Measurements from ENCODE around the gene CSPG5.

CSPG5 gene

GRCh38 chr3:47541583-47542108, 37.0 kb downstream of the CSPG5 start:
- Mint-ChIP-seq H3K27me3 (peaks cover 3% of the 10 kb centered on the region), H3K27ac (no peak overlapping the region)
- intact Hi-C loops (cut with micrococcal nuclease) = no loop called here

DNA sequence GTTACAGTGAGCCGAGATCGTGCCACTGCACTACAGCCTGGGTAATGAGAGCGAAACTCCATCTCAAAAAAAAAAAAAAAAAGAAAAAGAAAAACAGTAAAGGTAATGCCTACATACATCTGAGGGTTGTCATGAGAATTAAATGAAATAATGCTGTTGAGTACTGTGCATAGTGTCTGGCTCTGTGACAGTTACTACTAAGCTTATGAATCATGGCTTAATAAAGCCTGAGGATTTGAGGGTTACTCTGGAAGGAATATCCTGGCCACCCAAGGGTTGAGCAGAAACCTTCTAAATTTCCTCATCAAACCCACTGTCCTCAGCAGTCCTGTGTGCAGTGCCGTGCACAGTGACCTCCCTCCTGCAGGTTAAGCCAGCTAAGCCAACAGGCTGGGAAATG, 38.4 kb downstream of the CSPG5 start:
- Mint-ChIP-seq H3K27me3 (peaks cover 3% of the 10 kb centered on the region), H3K4me3 (no peak overlapping the region), H3K27ac (no peak overlapping the region), H3K36me3 (ENCODE audit: low read depth) (no peaks in the 10 kb centered on the region), H3K9me3 (no peaks in the 10 kb centered on the region), H3K4me1 (ENCODE audit: low read depth) (peaks cover 5% of the 10 kb centered on the region)
- intact Hi-C loops (cut with micrococcal nuclease) = no loop called here

More at GRCh38 chr3:47541583-47542108, 37.0 kb downstream of the CSPG5 start:
- H3K36me3 Mint-ChIP-seq (ENCODE audit: low read depth) = no peaks in the 10 kb centered on the region
- H3K4me1 Mint-ChIP-seq (ENCODE audit: low read depth) = no peaks in the 10 kb centered on the region
- no peaks in the 10 kb centered on the region for H3K9me3 Mint-ChIP-seq
- no peak overlapping the region for H3K4me3 Mint-ChIP-seq

GRCh38 chr3:47536967-47537366, 41.7 kb downstream of the CSPG5 start:
- Mint-ChIP-seq H3K36me3 (ENCODE audit: low read depth) (no peaks in the 10 kb centered on the region), H3K27ac (no peak overlapping the region), H3K27me3 (peaks cover 4% of the 10 kb centered on the region), H3K4me1 (ENCODE audit: low read depth) (peaks cover 5% of the 10 kb centered on the region), H3K9me3 (no peaks in the 10 kb centered on the region), H3K4me3 (no peak overlapping the region)
- intact Hi-C loops (cut with micrococcal nuclease) = no loop called here

- Mint-ChIP-seq H3K27ac (no peak overlapping the region), H3K27me3 (peaks cover 2% of the 10 kb centered on the region), H3K4me1 (ENCODE audit: low read depth) (peaks cover 5% of the 10 kb centered on the region), H3K4me3 (no peak overlapping the region), H3K36me3 (ENCODE audit: low read depth) (no peaks in the 10 kb centered on the region), H3K9me3 (no peaks in the 10 kb centered on the region)
- intact Hi-C loops (cut with micrococcal nuclease) = no loop called here
Measured at GRCh38 chr3:47536221-47536891, 42.3 kb downstream of the CSPG5 start.

DNA sequence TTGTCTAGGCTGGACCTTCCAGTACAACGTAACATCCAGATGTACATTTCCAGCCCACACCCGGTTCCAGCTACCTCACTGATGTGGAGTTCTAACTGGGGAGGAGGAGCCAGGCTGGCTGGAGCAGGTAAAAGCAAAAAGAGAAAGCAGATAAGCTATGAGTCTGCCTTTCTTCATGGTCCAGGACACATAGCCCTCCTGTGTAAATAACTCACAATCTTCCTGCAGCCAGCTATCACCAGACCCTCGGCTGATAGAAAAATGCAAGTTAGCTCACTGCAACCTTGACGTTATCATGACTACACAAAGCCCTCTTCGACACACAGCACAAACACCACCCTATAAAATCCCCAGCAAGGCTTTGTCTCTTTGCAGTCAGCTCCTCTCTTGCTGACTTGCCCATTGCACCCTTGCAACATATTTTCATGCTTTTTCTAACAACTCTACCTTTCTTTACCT, 44.6 kb downstream of the CSPG5 start:
- H3K36me3 Mint-ChIP-seq (ENCODE audit: low read depth) = no peaks in the 10 kb centered on the region
- H3K9me3 Mint-ChIP-seq = no peaks in the 10 kb centered on the region
- intact Hi-C loops (cut with micrococcal nuclease) = no loop called here
- no peak overlapping the region for H3K4me3 Mint-ChIP-seq
- H3K27ac Mint-ChIP-seq = no peak overlapping the region
- H3K27me3 Mint-ChIP-seq = peaks cover 2% of the 10 kb centered on the region
- H3K4me1 Mint-ChIP-seq (ENCODE audit: low read depth) = peaks cover 5% of the 10 kb centered on the region

DNA sequence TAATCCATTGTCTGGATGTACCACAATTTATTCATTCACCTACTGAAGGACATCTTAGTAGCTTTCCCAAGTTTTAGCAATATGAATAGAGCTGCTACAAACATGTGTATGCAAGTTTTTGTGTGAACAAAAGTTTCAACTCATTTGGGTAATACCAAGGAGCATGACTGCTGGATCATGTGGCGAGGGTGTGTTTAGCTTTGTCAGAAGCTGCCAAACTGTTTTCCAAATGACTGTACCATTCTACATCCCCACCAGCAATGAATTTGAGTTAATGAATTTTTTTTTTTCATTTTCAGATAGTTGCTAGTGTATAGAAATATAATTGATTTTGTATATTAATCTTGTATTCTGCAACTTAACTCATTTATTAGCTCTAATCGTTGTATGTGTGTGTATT, 45.2 kb downstream of the CSPG5 start:
- H3K9me3 Mint-ChIP-seq = no peaks in the 10 kb centered on the region

DNA sequence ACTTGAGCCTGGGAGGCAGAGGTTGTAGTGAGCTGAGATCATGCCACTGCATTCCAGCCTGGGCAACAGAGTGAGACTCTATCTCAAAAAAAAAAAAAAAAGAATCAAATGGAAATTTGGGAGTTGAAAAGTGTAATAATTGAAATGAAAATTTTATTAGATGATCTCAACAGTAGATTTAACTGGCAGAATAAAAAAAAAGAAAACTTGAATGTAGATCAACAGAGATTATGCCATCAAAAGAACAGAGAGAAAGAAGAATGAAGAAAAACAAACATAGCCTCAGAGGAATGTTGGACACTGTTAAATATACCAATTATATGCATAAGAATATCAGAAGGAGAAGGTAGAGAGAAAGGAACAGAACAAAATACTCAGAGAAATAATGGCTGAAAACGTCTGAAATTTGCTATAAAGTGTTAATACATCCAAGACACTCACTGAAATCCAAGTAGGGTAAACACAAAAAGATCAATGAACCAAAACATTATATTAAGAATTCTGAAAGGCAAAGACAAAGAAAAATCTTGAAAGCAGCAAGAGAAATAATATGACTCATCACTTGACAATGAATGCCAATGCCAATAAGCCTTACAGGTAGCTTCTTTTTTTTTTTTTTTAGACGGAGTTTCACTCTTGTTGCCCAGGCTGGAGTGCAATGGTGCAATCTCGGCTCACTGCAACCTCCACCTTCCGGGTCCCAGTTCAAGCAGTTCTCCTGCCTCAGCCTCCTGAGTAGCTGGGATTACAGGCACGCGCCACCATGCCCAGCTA, 50.5 kb downstream of the CSPG5 start:
- peaks cover 8% of the 10 kb centered on the region for H3K9me3 Mint-ChIP-seq
- intact Hi-C loops (cut with micrococcal nuclease) = no loop called here
- H3K4me3 Mint-ChIP-seq = no peak overlapping the region
- no peak overlapping the region for H3K27ac Mint-ChIP-seq
- H3K4me1 Mint-ChIP-seq (ENCODE audit: low read depth) = no peaks in the 10 kb centered on the region
- H3K36me3 Mint-ChIP-seq (ENCODE audit: low read depth) = no peaks in the 10 kb centered on the region
- peaks cover 2% of the 10 kb centered on the region for H3K27me3 Mint-ChIP-seq

More for the DNA sequence above, 45.2 kb downstream of the CSPG5 start:
- intact Hi-C loops (cut with micrococcal nuclease) = no loop called here
- Mint-ChIP-seq H3K4me3 (no peak overlapping the region), H3K4me1 (ENCODE audit: low read depth) (peaks cover 5% of the 10 kb centered on the region), H3K36me3 (ENCODE audit: low read depth) (no peaks in the 10 kb centered on the region), H3K27me3 (peaks cover 2% of the 10 kb centered on the region), H3K27ac (no peak overlapping the region)

DNA sequence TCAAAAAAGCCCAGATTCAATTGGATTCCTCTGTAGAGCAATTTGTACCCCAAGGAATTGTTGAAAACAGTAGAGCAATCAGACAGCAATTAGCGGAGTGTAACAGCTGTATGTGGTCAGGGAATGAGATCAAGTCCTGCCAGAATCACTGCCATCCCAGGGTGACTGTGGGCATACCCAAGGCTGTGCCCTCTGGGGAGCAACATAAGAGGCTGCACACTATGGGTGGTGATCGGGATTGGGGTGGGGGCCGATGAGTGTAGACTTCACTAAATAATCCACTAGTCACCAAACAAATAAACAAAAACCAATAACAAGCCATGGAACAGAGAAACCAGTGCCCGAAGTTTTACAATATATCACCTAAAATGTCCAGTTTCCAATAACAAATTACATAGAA, 53.0 kb downstream of the CSPG5 start:
- Mint-ChIP-seq H3K4me3 (no peak overlapping the region), H3K4me1 (ENCODE audit: low read depth) (peaks cover 8% of the 10 kb centered on the region), H3K36me3 (ENCODE audit: low read depth) (no peaks in the 10 kb centered on the region), H3K9me3 (peaks cover 8% of the 10 kb centered on the region), H3K27me3 (no peaks in the 10 kb centered on the region), H3K27ac (no peak overlapping the region)
- intact Hi-C loops (cut with micrococcal nuclease) = no loop called here

- intact Hi-C loops (cut with micrococcal nuclease) = loop anchor here (5.0 kb wide), 1 partner anchor 279 kb away; the partner anchor contains the start of gene DHX30
- Mint-ChIP-seq H3K4me3 (no peak overlapping the region), H3K36me3 (ENCODE audit: low read depth) (no peaks in the 10 kb centered on the region), H3K27ac (no peak overlapping the region), H3K9me3 (peaks cover 8% of the 10 kb centered on the region), H3K27me3 (no peaks in the 10 kb centered on the region), H3K4me1 (ENCODE audit: low read depth) (peaks cover 8% of the 10 kb centered on the region)
Measured at GRCh38 chr3:47523310-47524073, 55.2 kb downstream of the CSPG5 start.

- Mint-ChIP-seq H3K27me3 (no peaks in the 10 kb centered on the region), H3K36me3 (ENCODE audit: low read depth) (no peaks in the 10 kb centered on the region), H3K4me3 (no peak overlapping the region), H3K4me1 (ENCODE audit: low read depth) (peaks cover 8% of the 10 kb centered on the region), H3K27ac (no peak overlapping the region), H3K9me3 (no peaks in the 10 kb centered on the region)
- intact Hi-C loops (cut with micrococcal nuclease) = loop anchor here (5.0 kb wide), 1 partner anchor 280 kb away; the partner anchor contains the start of gene DHX30
Measured at GRCh38 chr3:47522082-47522987, 56.3 kb downstream of the CSPG5 start.

DNA sequence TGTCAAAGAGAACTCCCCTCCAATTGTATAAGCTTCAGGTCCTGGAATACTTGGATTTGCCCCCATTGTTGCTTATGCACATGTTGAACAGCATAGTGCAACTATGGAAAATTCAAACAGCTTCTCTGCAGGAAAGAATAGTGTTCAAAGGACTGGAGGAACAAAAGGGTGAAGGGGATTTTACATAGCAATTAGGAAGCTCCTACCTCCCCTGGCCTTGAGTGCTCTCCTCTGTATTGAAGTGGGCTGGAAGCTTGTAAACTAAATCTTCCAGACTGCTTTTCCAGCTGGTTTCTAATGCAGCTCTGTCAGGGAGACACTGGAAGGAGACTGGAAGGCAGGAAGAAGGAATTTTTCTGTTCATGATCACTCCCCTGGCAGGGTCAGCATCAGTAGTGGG, 57.9 kb downstream of the CSPG5 start:
- intact Hi-C loops (cut with micrococcal nuclease) = loop anchor here (5.0 kb wide), 1 partner anchor 282 kb away; the partner anchor contains the start of gene DHX30
- Mint-ChIP-seq H3K27ac (no peak overlapping the region), H3K4me3 (no peak overlapping the region), H3K4me1 (ENCODE audit: low read depth) (peaks cover 8% of the 10 kb centered on the region), H3K27me3 (no peaks in the 10 kb centered on the region), H3K36me3 (ENCODE audit: low read depth) (no peaks in the 10 kb centered on the region), H3K9me3 (no peaks in the 10 kb centered on the region)

DNA sequence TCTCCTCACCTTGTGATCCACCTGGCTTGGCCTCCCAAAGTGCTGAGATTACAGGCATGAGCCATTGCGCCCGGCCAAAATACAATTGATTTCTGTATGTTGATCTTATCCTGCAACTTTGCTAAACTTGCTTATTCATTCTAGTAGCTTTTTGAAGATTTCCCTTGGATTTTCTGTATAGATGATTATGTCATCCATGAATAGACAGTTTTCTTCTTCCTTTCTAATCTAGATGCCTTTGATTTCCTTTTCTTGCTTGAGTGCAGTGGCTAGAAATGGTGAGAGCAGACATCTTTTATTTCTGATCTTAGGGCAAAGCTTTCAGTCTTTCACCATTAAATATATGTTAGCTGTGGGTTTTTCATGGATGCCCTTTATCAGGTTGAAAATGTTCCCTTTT, 60.7 kb downstream of the CSPG5 start:
- peaks cover 14% of the 10 kb centered on the region for H3K4me1 Mint-ChIP-seq (ENCODE audit: low read depth)
- no peaks in the 10 kb centered on the region for H3K27me3 Mint-ChIP-seq
- H3K9me3 Mint-ChIP-seq = no peaks in the 10 kb centered on the region
- H3K27ac Mint-ChIP-seq = no peak overlapping the region
- peaks cover 6% of the 10 kb centered on the region for H3K36me3 Mint-ChIP-seq (ENCODE audit: low read depth)
- no peak overlapping the region for H3K4me3 Mint-ChIP-seq
- intact Hi-C loops (cut with micrococcal nuclease) = no loop called here

GRCh38 chr3:47515864-47516319, 62.8 kb downstream of the CSPG5 start:
- Mint-ChIP-seq H3K4me1 (ENCODE audit: low read depth) (peaks cover 24% of the 10 kb centered on the region), H3K9me3 (no peaks in the 10 kb centered on the region), H3K36me3 (ENCODE audit: low read depth) (peaks cover 12% of the 10 kb centered on the region), H3K27ac (no peak overlapping the region), H3K27me3 (no peaks in the 10 kb centered on the region), H3K4me3 (no peak overlapping the region)
- intact Hi-C loops (cut with micrococcal nuclease) = no loop called here

Data from dendritic cell treated with granulocyte-macrophage colony-stimulating factor and Interleukin-4, amounts not matched to agents 40 ng/mL and 50 ng/mL, for 4 days (primary cell).